SK-N-SH (cell line): ENCODE results near the gene CEP152.

ENCODE experiments used
- PBX3 ChIP-seq: IDR thresholded peaks from 2 replicates; pipeline ENCODE4; 2012
- POLR2AphosphoS5 ChIP-seq: IDR thresholded peaks from 2 replicates; pipeline ENCODE4 v1.6.1; 2012; ENCODE audit warnings: low read depth, low read length

GRCh38 chr15:48842501-48842900, 31.6 kb upstream of the CEP152 start:
- TF ChIP-seq PBX3 (no peak), POLR2AphosphoS5 (no peak)
